ENCODE data around the gene ARRB1. TPM values are rescaled to one million over a fixed set of nuclear protein-coding genes. Genes with fewer than 3 reads are reported as not detected.

The ARRB1 gene
- total and polyA plus RNA-seq, 2 of the 13 experiments (the other 11 are each of a cell fraction or from before 2014, with no cell fraction given), result 22.5 to 35.7 TPM

DNA sequence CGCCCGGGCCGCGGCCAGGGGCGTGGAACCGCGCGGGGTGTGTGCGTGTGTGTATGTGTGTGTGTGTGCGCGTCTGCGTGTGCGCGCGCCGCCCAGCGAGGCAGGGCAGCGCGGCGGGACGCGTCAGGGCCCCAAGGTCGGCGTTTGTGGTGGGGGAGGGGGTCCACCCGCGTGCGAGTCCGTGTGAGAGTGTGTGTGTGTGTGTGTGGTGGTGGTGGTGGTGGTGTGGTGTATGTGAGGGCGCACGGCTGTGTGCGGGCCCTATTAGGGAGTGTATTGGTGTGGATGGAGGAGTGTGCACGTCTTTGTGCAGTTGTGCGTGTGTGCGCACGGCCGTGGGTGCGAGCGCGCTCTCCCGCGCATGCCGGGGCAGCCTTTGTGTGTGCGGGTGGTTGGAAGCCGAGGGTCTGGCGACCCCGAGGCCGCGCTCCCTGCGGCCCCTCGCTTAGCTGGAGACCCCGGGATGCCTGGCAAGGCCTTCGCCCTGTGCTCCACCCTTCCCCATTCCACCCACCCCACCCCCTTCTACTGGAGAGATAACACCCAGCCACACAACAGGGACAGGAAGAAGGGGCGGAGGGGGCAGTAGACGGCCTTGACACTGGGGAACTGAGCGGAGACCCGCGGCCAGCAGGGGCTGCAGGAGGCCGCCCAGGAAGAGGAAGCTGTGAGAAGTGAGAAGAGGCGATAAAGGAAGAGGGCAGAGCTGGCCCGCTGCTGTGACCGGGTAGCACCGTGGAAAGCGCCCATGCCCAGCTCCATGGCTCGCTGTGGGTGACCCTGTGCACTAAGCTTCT is 528 bp upstream of the ARRB1 start (continued):
- TF ChIP-seq, protein P1, sequence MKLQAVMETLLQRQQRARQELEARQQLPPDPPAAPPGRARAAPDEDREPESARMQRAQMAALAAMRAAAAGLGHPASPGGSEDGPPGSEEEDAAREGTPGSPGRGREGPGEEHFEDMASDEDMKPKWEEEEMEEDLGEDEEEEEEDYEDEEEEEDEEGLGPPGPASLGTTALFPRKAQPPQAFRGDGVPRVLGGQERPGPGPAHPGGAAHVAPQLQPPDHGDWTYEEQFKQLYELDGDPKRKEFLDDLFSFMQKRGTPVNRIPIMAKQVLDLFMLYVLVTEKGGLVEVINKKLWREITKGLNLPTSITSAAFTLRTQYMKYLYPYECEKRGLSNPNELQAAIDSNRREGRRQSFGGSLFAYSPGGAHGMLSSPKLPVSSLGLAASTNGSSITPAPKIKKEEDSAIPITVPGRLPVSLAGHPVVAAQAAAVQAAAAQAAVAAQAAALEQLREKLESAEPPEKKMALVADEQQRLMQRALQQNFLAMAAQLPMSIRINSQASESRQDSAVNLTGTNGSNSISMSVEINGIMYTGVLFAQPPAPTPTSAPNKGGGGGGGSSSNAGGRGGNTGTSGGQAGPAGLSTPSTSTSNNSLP (IDR thresholded peaks at IDR 0.05; ENCODE audit: low read depth, low read length), result no peak
- TF ChIP-seq NCOA1 (CRISPR knock-in tag; IDR thresholded peaks at IDR 0.05) (no peak), ZNF160 (CRISPR knock-in tag; IDR thresholded peaks at IDR 0.05) (no peak), ZNF121 (CRISPR knock-in tag; IDR thresholded peaks at IDR 0.05) (no peak), MBNL3 (CRISPR knock-in tag; conservative IDR thresholded peaks at IDR 0.05) (no peak), ZNF383 (CRISPR knock-in tag; IDR thresholded peaks at IDR 0.05; ENCODE audit: borderline replicate concordance) (no peak), CCDC6 (CRISPR knock-in tag; IDR thresholded peaks at IDR 0.05) (peak; percentile 74), HHEX (CRISPR knock-in tag; IDR thresholded peaks at IDR 0.05) (no peak), GFI1 (CRISPR knock-in tag; IDR thresholded peaks at IDR 0.05; ENCODE audit: borderline replicate concordance) (0 out of 2 replicates have a peak, but pooled peaks have one; percentile 64), FOXK2 (IDR thresholded peaks at IDR 0.05) (no peak), ZNF350 (CRISPR knock-in tag; IDR thresholded peaks at IDR 0.05; ENCODE audit: borderline replicate concordance, low read depth) (peak; percentile 81), ZNF547 (CRISPR knock-in tag; IDR thresholded peaks at IDR 0.05) (0 out of 2 replicates have a peak, but pooled peaks have one; percentile 17), HNF4A (CRISPR knock-in tag; IDR thresholded peaks at IDR 0.05) (peak; percentile 64; the same call in 1 of the 2 replicates), STAG1 (CRISPR knock-in tag; IDR thresholded peaks at IDR 0.05) (peak; percentile 50), SSRP1 (CRISPR knock-in tag; IDR thresholded peaks at IDR 0.05) (no peak), BCL6 (CRISPR knock-in tag; IDR thresholded peaks at IDR 0.05) (peak; percentile 73; the same call in 1 of the 2 replicates), MXD4 (CRISPR knock-in tag; IDR thresholded peaks at IDR 0.05) (0 out of 2 replicates have a peak, but pooled peaks have one; percentile 22)
- TF ChIP-seq, protein P2, sequence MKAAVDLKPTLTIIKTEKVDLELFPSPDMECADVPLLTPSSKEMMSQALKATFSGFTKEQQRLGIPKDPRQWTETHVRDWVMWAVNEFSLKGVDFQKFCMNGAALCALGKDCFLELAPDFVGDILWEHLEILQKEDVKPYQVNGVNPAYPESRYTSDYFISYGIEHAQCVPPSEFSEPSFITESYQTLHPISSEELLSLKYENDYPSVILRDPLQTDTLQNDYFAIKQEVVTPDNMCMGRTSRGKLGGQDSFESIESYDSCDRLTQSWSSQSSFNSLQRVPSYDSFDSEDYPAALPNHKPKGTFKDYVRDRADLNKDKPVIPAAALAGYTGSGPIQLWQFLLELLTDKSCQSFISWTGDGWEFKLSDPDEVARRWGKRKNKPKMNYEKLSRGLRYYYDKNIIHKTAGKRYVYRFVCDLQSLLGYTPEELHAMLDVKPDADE (CRISPR knock-in tag; IDR thresholded peaks at IDR 0.05), result no peak; the same call in 1 of the 2 replicates
- TF ChIP-seq, protein P3, sequence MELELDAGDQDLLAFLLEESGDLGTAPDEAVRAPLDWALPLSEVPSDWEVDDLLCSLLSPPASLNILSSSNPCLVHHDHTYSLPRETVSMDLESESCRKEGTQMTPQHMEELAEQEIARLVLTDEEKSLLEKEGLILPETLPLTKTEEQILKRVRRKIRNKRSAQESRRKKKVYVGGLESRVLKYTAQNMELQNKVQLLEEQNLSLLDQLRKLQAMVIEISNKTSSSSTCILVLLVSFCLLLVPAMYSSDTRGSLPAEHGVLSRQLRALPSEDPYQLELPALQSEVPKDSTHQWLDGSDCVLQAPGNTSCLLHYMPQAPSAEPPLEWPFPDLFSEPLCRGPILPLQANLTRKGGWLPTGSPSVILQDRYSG (CRISPR knock-in tag; IDR thresholded peaks at IDR 0.05), result no peak
- TF ChIP-seq, protein P4, sequence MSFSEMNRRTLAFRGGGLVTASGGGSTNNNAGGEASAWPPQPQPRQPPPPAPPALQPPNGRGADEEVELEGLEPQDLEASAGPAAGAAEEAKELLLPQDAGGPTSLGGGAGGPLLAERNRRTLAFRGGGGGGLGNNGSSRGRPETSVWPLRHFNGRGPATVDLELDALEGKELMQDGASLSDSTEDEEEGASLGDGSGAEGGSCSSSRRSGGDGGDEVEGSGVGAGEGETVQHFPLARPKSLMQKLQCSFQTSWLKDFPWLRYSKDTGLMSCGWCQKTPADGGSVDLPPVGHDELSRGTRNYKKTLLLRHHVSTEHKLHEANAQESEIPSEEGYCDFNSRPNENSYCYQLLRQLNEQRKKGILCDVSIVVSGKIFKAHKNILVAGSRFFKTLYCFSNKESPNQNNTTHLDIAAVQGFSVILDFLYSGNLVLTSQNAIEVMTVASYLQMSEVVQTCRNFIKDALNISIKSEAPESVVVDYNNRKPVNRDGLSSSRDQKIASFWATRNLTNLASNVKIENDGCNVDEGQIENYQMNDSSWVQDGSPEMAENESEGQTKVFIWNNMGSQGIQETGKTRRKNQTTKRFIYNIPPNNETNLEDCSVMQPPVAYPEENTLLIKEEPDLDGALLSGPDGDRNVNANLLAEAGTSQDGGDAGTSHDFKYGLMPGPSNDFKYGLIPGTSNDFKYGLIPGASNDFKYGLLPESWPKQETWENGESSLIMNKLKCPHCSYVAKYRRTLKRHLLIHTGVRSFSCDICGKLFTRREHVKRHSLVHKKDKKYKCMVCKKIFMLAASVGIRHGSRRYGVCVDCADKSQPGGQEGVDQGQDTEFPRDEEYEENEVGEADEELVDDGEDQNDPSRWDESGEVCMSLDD (CRISPR knock-in tag; IDR thresholded peaks at IDR 0.05; ENCODE audit: borderline replicate concordance), result peak; percentile 34; the same call in 1 of the 2 replicates
- TF ChIP-seq, protein P5, sequence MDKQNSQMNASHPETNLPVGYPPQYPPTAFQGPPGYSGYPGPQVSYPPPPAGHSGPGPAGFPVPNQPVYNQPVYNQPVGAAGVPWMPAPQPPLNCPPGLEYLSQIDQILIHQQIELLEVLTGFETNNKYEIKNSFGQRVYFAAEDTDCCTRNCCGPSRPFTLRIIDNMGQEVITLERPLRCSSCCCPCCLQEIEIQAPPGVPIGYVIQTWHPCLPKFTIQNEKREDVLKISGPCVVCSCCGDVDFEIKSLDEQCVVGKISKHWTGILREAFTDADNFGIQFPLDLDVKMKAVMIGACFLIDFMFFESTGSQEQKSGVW (CRISPR knock-in tag; IDR thresholded peaks at IDR 0.05; ENCODE audit: borderline replicate concordance), result no peak
- TF ChIP-seq, protein P6, sequence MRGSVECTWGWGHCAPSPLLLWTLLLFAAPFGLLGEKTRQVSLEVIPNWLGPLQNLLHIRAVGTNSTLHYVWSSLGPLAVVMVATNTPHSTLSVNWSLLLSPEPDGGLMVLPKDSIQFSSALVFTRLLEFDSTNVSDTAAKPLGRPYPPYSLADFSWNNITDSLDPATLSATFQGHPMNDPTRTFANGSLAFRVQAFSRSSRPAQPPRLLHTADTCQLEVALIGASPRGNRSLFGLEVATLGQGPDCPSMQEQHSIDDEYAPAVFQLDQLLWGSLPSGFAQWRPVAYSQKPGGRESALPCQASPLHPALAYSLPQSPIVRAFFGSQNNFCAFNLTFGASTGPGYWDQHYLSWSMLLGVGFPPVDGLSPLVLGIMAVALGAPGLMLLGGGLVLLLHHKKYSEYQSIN (CRISPR knock-in tag; IDR thresholded peaks at IDR 0.05; ENCODE audit: borderline replicate concordance), result no peak
